K562 (cell line): ENCODE results near the gene FHDC1.

Experiments
- ADNP ChIP-seq: fragments of 200-800 bp; sonication (Bioruptor generic); IDR thresholded peaks from 2 replicates; pipeline ENCODE4 v1.6.1; 2016; ENCODE audit warnings: missing genetic modification characterization, missing compliant biosample characterization
- CEBPG ChIP-seq, 3 experiments: fragments of 200-800 bp in 1 of 3; sonication (Bioruptor generic) in 1 of 3; sonication (generic) in 1 of 3; formaldehyde crosslinking in 1 of 3; IDR thresholded peaks in 2 of 3; conservative IDR thresholded peaks in 1 of 3; 2 replicates each; pipeline versions ENCODE4 v1.6.1 to v1.8.0; 2016 to 2022; ENCODE audit warnings: missing compliant biosample characterization in 2 of 3, missing genetic modification characterization in 2 of 3, mild to moderate bottlenecking in 1 of 3, missing genetic modification reagents in 1 of 3
- MAFK ChIP-seq: IDR thresholded peaks from 2 replicates; pipeline ENCODE4 v1.6.1; 2011; ENCODE audit warnings: low read length, improper control_type of control experiment
- POLR2A ChIP-seq: fragments of 450-650 bp; conservative IDR thresholded peaks from 2 replicates; pipeline ENCODE4 v1.6.1; 2016
- POLR2AphosphoS5 ChIP-seq: IDR thresholded peaks from 2 replicates; pipeline ENCODE4 v1.6.1; 2011; ENCODE audit warnings: mild to moderate bottlenecking, low read depth, low read length, moderate library complexity; ENCODE audit not compliant: control insufficient read depth, insufficient read depth
- REST ChIP-seq, 2 experiments: fragments of 450-650 bp; formaldehyde crosslinking in 1 of 2; IDR thresholded peaks; 2 replicates each; pipeline versions ENCODE4 v1.4.0 to v1.6.1; 2014 to 2020; ENCODE audit warnings: mild to moderate bottlenecking in 2 of 2, borderline replicate concordance in 1 of 2, low read depth in 1 of 2
- ZNF133 ChIP-seq: fragments of 250-450 bp; sonication (Bioruptor Pico); IDR thresholded peaks from 2 replicates; pipeline ENCODE4 v1.4.0; 2020; ENCODE audit warnings: mild to moderate bottlenecking
- TF ChIP-seq, protein P1 (sequence below), 3 experiments: IDR thresholded peaks in 2 of 3; conservative IDR thresholded peaks in 1 of 3; 2 replicates each; pipeline ENCODE4 v1.5.1; 2011 to 2012; ENCODE audit warnings: low read length in 3 of 3, mild to moderate bottlenecking in 3 of 3, control low read depth in 2 of 3, improper control_type of control experiment in 1 of 3, inconsistent platforms in 1 of 3, low read depth in 1 of 3, mixed read lengths in 1 of 3, moderate library complexity in 1 of 3; ENCODE audit not compliant: insufficient read depth in 2 of 3

GRCh38 chr4:152997771-152998487, 61.8 kb downstream of the FHDC1 start:
- TF ChIP-seq CEBPG (CRISPR knock-in tag; IDR thresholded peaks at IDR 0.05) (no peak), CEBPG (tag; conservative IDR thresholded peaks at IDR 0.05 in 1 of 2, IDR thresholded peaks at IDR 0.05 in 1 of 2) (no peak), MAFK (no peak), REST (IDR thresholded peaks at IDR 0.05; ENCODE audit: borderline replicate concordance) (no peak), REST (CRISPR knock-in tag; IDR thresholded peaks at IDR 0.05; ENCODE audit: low read depth) (no peak), ADNP (no peak), POLR2AphosphoS5 (no peak), ZNF133 (no peak), POLR2A (no peak)
- TF ChIP-seq, protein P1, sequence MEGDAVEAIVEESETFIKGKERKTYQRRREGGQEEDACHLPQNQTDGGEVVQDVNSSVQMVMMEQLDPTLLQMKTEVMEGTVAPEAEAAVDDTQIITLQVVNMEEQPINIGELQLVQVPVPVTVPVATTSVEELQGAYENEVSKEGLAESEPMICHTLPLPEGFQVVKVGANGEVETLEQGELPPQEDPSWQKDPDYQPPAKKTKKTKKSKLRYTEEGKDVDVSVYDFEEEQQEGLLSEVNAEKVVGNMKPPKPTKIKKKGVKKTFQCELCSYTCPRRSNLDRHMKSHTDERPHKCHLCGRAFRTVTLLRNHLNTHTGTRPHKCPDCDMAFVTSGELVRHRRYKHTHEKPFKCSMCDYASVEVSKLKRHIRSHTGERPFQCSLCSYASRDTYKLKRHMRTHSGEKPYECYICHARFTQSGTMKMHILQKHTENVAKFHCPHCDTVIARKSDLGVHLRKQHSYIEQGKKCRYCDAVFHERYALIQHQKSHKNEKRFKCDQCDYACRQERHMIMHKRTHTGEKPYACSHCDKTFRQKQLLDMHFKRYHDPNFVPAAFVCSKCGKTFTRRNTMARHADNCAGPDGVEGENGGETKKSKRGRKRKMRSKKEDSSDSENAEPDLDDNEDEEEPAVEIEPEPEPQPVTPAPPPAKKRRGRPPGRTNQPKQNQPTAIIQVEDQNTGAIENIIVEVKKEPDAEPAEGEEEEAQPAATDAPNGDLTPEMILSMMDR (IDR thresholded peaks at IDR 0.05 in 2 of 3, conservative IDR thresholded peaks at IDR 0.05 in 1 of 3; ENCODE audit: insufficient read depth in 2 of 3, low read depth in 1 of 3, low read length in 3 of 3) = no peak
